ENCODE data around the gene ACTR10.

The ACTR10 gene

DNA sequence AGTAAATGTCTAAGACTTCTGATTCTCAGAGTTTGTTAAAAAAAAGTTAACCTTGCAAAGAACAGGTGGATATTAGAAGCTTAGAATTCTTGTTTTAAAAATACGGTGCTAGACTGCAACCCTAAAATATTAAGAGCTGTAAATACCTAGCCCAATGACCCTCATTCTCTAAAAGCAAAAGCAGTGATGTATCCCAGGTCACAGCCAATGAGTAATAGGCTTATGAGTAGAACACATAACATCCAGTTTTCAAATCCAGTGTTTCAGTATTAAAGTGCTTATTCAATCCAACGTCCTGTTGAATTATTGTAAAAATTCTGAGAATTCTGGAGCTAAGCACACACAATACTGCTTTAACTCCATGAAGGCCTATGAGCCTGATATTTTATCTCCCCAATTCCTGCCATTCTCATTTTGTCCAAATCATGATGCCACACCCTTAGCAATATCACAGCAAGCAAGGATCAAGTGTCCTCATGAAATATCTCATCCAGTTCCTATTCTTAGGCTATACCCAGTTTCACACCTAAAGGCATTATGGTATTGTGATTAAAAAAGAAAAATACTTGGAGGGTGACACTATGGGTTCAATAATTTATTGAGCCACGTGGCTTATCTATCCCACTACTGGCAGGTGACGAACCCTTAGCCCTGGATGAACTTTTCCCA is 83.1 kb downstream of the ACTR10 start:
- no peak for TF ChIP-seq ZNF239 (tag by site-specific recombination; IDR thresholded peaks at IDR 0.05)
- no peak overlapping the region for H3K27ac ChIP-seq (ENCODE audit: extremely low read depth, low read depth, low read length)
- H3K36me3 ChIP-seq (ENCODE audit: control insufficient read depth in 2 of 2, insufficient read depth in 1 of 2, low read length in 2 of 2), result peaks cover 52 to 61% of the 10 kb centered on the region in 2 experiments
- no peak overlapping the region for H3K4me3 ChIP-seq (ENCODE audit: low read depth, low read length)
- H3K4me1 ChIP-seq (ENCODE audit: control insufficient read depth, insufficient read depth, low read length), result peaks cover 10% of the 10 kb centered on the region
- ChIA-PET CTCF (interaction anchor here (0.6 to 1.1 kb wide), 3 partner anchors 10 to 112 kb away, joined by 4 read pairs; partner anchors contain the start of gene TOMM20L), POLR2A (no interaction called here)
- no peaks in the 10 kb centered on the region for H3K9me3 ChIP-seq (ENCODE audit: control insufficient read depth, insufficient read depth, low read depth, low read length)

DNA sequence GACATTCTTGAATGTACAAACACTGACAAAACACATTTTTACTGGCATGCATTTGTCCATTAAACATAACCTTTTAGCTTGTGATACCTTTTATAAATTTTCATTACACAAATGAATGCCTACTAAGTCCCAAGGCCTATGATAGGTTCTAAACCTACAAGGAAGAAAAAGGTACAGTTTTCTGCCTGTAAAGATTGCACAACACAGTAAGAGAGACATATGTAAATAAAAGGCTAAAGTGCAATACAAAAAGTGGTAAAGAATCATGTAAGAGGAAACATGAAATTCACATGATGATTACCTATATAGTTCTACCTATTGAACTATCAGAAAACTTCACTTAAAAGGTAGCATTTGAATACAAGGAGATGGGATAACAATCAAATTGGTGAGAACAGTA is 83.8 kb downstream of the ACTR10 start:
- H3K36me3 ChIP-seq (ENCODE audit: control insufficient read depth in 2 of 2, insufficient read depth in 1 of 2, low read length in 2 of 2), result peaks cover 48 to 63% of the 10 kb centered on the region in 2 experiments
- no peak overlapping the region for H3K27ac ChIP-seq (ENCODE audit: extremely low read depth, low read depth, low read length)
- CTCF ChIA-PET, result interaction anchor here (0.6 kb wide), 1 partner anchor 31 kb away, joined by 4 read pairs; no protein-coding TSS in a partner anchor
- peaks cover 10% of the 10 kb centered on the region for H3K4me1 ChIP-seq (ENCODE audit: control insufficient read depth, insufficient read depth, low read length)
- TF ChIP-seq SP2 (tag by site-specific recombination; IDR thresholded peaks at IDR 0.05), result no peak
- no peak for TF ChIP-seq PRDM1 (tag by site-specific recombination; IDR thresholded peaks at IDR 0.05)
- TF ChIP-seq, protein P1, sequence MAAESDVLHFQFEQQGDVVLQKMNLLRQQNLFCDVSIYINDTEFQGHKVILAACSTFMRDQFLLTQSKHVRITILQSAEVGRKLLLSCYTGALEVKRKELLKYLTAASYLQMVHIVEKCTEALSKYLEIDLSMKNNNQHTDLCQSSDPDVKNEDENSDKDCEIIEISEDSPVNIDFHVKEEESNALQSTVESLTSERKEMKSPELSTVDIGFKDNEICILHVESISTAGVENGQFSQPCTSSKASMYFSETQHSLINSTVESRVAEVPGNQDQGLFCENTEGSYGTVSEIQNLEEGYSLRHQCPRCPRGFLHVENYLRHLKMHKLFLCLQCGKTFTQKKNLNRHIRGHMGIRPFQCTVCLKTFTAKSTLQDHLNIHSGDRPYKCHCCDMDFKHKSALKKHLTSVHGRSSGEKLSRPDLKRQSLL (tag by site-specific recombination; IDR thresholded peaks at IDR 0.05), result no peak
- TF ChIP-seq ZNF501 (tag by site-specific recombination; IDR thresholded peaks at IDR 0.05), result no peak
- no peak for TF ChIP-seq ZNF214 (tag by site-specific recombination; IDR thresholded peaks at IDR 0.05; ENCODE audit: borderline replicate concordance)
- TF ChIP-seq ZNF311 (tag by site-specific recombination; IDR thresholded peaks at IDR 0.05; ENCODE audit: borderline replicate concordance), result no peak
- no peak for TF ChIP-seq HOXD13 (CRISPR knock-in tag; IDR thresholded peaks at IDR 0.05; ENCODE audit: borderline replicate concordance)
- no peak for TF ChIP-seq HOXC10 (CRISPR knock-in tag; IDR thresholded peaks at IDR 0.05)
- TF ChIP-seq, protein P2, sequence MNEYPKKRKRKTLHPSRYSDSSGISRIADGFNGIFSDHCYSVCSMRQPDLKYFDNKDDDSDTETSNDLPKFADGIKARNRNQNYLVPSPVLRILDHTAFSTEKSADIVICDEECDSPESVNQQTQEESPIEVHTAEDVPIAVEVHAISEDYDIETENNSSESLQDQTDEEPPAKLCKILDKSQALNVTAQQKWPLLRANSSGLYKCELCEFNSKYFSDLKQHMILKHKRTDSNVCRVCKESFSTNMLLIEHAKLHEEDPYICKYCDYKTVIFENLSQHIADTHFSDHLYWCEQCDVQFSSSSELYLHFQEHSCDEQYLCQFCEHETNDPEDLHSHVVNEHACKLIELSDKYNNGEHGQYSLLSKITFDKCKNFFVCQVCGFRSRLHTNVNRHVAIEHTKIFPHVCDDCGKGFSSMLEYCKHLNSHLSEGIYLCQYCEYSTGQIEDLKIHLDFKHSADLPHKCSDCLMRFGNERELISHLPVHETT (tag by site-specific recombination; IDR thresholded peaks at IDR 0.05), result no peak
- TF ChIP-seq FEZF1 (tag by site-specific recombination; IDR thresholded peaks at IDR 0.05), result no peak
- TF ChIP-seq, protein P3, sequence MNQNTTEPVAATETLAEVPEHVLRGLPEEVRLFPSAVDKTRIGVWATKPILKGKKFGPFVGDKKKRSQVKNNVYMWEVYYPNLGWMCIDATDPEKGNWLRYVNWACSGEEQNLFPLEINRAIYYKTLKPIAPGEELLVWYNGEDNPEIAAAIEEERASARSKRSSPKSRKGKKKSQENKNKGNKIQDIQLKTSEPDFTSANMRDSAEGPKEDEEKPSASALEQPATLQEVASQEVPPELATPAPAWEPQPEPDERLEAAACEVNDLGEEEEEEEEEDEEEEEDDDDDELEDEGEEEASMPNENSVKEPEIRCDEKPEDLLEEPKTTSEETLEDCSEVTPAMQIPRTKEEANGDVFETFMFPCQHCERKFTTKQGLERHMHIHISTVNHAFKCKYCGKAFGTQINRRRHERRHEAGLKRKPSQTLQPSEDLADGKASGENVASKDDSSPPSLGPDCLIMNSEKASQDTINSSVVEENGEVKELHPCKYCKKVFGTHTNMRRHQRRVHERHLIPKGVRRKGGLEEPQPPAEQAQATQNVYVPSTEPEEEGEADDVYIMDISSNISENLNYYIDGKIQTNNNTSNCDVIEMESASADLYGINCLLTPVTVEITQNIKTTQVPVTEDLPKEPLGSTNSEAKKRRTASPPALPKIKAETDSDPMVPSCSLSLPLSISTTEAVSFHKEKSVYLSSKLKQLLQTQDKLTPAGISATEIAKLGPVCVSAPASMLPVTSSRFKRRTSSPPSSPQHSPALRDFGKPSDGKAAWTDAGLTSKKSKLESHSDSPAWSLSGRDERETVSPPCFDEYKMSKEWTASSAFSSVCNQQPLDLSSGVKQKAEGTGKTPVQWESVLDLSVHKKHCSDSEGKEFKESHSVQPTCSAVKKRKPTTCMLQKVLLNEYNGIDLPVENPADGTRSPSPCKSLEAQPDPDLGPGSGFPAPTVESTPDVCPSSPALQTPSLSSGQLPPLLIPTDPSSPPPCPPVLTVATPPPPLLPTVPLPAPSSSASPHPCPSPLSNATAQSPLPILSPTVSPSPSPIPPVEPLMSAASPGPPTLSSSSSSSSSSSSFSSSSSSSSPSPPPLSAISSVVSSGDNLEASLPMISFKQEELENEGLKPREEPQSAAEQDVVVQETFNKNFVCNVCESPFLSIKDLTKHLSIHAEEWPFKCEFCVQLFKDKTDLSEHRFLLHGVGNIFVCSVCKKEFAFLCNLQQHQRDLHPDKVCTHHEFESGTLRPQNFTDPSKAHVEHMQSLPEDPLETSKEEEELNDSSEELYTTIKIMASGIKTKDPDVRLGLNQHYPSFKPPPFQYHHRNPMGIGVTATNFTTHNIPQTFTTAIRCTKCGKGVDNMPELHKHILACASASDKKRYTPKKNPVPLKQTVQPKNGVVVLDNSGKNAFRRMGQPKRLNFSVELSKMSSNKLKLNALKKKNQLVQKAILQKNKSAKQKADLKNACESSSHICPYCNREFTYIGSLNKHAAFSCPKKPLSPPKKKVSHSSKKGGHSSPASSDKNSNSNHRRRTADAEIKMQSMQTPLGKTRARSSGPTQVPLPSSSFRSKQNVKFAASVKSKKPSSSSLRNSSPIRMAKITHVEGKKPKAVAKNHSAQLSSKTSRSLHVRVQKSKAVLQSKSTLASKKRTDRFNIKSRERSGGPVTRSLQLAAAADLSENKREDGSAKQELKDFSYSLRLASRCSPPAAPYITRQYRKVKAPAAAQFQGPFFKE (tag by site-specific recombination; IDR thresholded peaks at IDR 0.05; ENCODE audit: borderline replicate concordance), result no peak
- TF ChIP-seq, protein P4, sequence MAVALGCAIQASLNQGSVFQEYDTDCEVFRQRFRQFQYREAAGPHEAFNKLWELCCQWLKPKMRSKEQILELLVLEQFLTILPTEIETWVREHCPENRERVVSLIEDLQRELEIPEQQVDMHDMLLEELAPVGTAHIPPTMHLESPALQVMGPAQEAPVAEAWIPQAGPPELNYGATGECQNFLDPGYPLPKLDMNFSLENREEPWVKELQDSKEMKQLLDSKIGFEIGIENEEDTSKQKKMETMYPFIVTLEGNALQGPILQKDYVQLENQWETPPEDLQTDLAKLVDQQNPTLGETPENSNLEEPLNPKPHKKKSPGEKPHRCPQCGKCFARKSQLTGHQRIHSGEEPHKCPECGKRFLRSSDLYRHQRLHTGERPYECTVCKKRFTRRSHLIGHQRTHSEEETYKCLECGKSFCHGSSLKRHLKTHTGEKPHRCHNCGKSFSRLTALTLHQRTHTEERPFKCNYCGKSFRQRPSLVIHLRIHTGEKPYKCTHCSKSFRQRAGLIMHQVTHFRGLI (tag by site-specific recombination; IDR thresholded peaks at IDR 0.05), result no peak
- no peak for TF ChIP-seq TRIM28 (IDR thresholded peaks at IDR 0.05; ENCODE audit: borderline replicate concordance, low read length)
- TF ChIP-seq GLIS1 (tag by site-specific recombination; IDR thresholded peaks at IDR 0.05), result no peak
- TF ChIP-seq, protein P5, sequence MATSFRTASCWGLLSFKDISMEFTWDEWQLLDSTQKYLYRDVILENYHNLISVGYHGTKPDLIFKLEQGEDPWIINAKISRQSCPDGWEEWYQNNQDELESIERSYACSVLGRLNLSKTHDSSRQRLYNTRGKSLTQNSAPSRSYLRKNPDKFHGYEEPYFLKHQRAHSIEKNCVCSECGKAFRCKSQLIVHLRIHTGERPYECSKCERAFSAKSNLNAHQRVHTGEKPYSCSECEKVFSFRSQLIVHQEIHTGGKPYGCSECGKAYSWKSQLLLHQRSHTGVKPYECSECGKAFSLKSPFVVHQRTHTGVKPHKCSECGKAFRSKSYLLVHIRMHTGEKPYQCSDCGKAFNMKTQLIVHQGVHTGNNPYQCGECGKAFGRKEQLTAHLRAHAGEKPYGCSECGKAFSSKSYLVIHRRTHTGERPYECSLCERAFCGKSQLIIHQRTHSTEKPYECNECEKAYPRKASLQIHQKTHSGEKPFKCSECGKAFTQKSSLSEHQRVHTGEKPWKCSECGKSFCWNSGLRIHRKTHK (tag by site-specific recombination; IDR thresholded peaks at IDR 0.05), result no peak
- no peak for TF ChIP-seq RBAK (tag by site-specific recombination; IDR thresholded peaks at IDR 0.05)
- POLR2A ChIA-PET, result no interaction called here
- H3K4me3 ChIP-seq (ENCODE audit: low read depth, low read length), result no peak overlapping the region
- no peaks in the 10 kb centered on the region for H3K9me3 ChIP-seq (ENCODE audit: control insufficient read depth, insufficient read depth, low read depth, low read length)
